H1 (cell line): ENCODE measurements around the gene PIK3CG. TPM values are rescaled to one million over a fixed set of nuclear protein-coding genes. Genes with fewer than 3 reads are reported as not detected.

ENCODE experiments used
- CTCF ChIA-PET: fragments of 300-600 bp; sonication (Branson Sonifier 250); formaldehyde crosslinking; loops from one replicate; lab custom pipeline; 2021; ENCODE audit not compliant: partially characterized antibody; lab: Charles Lee
- POLR2A ChIA-PET: fragments of 300-600 bp; sonication (Branson Sonifier 250); formaldehyde crosslinking; loops from one replicate; lab custom pipeline; 2021; ENCODE audit warnings: inconsistent platforms; ENCODE audit not compliant: partially characterized antibody; lab: Charles Lee
- DNase-seq, 2 experiments: peaks; one replicate each; pipeline versions ENCODE4 v3.0.0 to v3.0.0-alpha.2; 2010 to 2022; ENCODE audit warnings: low spot score in 2 of 2, low read depth in 1 of 2, mixed read lengths in 1 of 2
- FAIRE-seq: peaks from 2 replicates; lab custom pipeline; 2011; peaks lifted over from hg19 to GRCh38; lab: Jason Lieb, UNC
- H2AFZ ChIP-seq: 2 replicates; pipeline ENCODE4 v1.8.1; 2012; ENCODE audit warnings: low read length, inconsistent platforms
- H2AK5ac ChIP-seq: 2 replicates; pipeline ENCODE4 v1.6.1; 2013; ENCODE audit warnings: low read depth, low read length
- H2BK120ac ChIP-seq: replicated peaks from 2 replicates; pipeline ENCODE3; 2013; ENCODE audit warnings: low read depth, low read length, inconsistent platforms
- H2BK12ac ChIP-seq: 2 replicates; pipeline ENCODE4 v1.6.1; 2013; ENCODE audit warnings: low read depth, low read length
- H2BK15ac ChIP-seq: 2 replicates; pipeline ENCODE4 v1.6.1; 2013; ENCODE audit warnings: low read length
- H2BK20ac ChIP-seq: 2 replicates; pipeline ENCODE4 v1.6.1; 2013; ENCODE audit warnings: low read length
- H2BK5ac ChIP-seq: 2 replicates; pipeline ENCODE4 v1.6.1; 2013; ENCODE audit warnings: low read depth, low read length
- H3K14ac ChIP-seq: 2 replicates; pipeline ENCODE4 v1.6.1; 2013; ENCODE audit warnings: inconsistent platforms; ENCODE audit not compliant: insufficient read length
- H3K18ac ChIP-seq: 2 replicates; pipeline ENCODE4 v1.6.1; 2013; ENCODE audit warnings: low read length; ENCODE audit errors: extremely low read depth
- H3K23ac ChIP-seq: 2 replicates; pipeline ENCODE4 v1.6.1; 2013; ENCODE audit warnings: inconsistent platforms; ENCODE audit not compliant: insufficient read length
- H3K23me2 ChIP-seq: 2 replicates; pipeline ENCODE4 v1.6.1; 2013; ENCODE audit warnings: low read depth, low read length
- H3K27ac ChIP-seq: 2 replicates; pipeline ENCODE4 v1.6.1; 2011; ENCODE audit warnings: low read depth, low read length, inconsistent platforms
- H3K27me3 ChIP-seq, 4 experiments: replicated peaks in 1 of 4; 1 replicate in 1 of 4; 2 replicates in 3 of 4; pipeline versions ENCODE4 v1.6.1 to v1.8.1; 2011 to 2013; ENCODE audit warnings: low read length in 3 of 4, mild to moderate bottlenecking in 3 of 4, inconsistent platforms in 2 of 4, mixed read lengths in 2 of 4, moderate library complexity in 1 of 4; ENCODE audit not compliant: control insufficient read depth in 3 of 4, insufficient read depth in 3 of 4; ENCODE audit errors: extremely low read depth in 1 of 4
- H3K36me3 ChIP-seq, 4 experiments: 2 replicates each; pipeline versions ENCODE4 v1.6.1 to v1.8.1; 2011 to 2013; ENCODE audit warnings: mild to moderate bottlenecking in 4 of 4, low read length in 3 of 4, moderate library complexity in 2 of 4, control low read depth in 1 of 4, inconsistent platforms in 1 of 4; ENCODE audit not compliant: insufficient read depth in 4 of 4, control insufficient read depth in 2 of 4
- H3K4ac ChIP-seq: replicated peaks from 2 replicates; pipeline ENCODE3; 2013; ENCODE audit warnings: low read length, low read depth, mixed read lengths, inconsistent platforms; ENCODE audit not compliant: insufficient read length
- H3K4me1 ChIP-seq, 4 experiments: replicated peaks in 1 of 4; 1 replicate in 1 of 4; 2 replicates in 3 of 4; pipeline versions ENCODE4 v1.6.1 to v1.8.1; 2011 to 2013; ENCODE audit warnings: low read length in 3 of 4, inconsistent platforms in 2 of 4, mixed read lengths in 1 of 4; ENCODE audit not compliant: insufficient read depth in 4 of 4, control insufficient read depth in 3 of 4
- H3K4me2 ChIP-seq, 2 experiments: 2 replicates each; pipeline versions ENCODE4 v1.6.1 to v1.8.1; 2011 to 2013; ENCODE audit warnings: low read depth in 2 of 2, low read length in 2 of 2, control low read depth in 1 of 2, inconsistent platforms in 1 of 2, mild to moderate bottlenecking in 1 of 2; ENCODE audit not compliant: insufficient read depth in 1 of 2
- H3K4me3 ChIP-seq, 4 experiments: fragments of 200-600, 300-600 bp in 1 of 4; sonication (generic), shearing (Covaris generic), sonication (Bioruptor Twin) in 1 of 4; 2 replicates each; pipeline versions ENCODE4 v1.5.1 to v1.8.1; 2011 to 2016; ENCODE audit warnings: low read length in 4 of 4, low read depth in 3 of 4, control low read depth in 2 of 4, inconsistent platforms in 2 of 4, mild to moderate bottlenecking in 2 of 4, mixed read lengths in 1 of 4, moderate library complexity in 1 of 4; ENCODE audit not compliant: insufficient read depth in 2 of 4; ENCODE audit errors: extremely low read depth in 1 of 4
- H3K56ac ChIP-seq: replicated peaks from 2 replicates; pipeline ENCODE3; 2013; ENCODE audit warnings: low read depth, mild to moderate bottlenecking, mixed read lengths, low read length, inconsistent platforms; ENCODE audit not compliant: insufficient read length
- H3K79me1 ChIP-seq: 2 replicates; pipeline ENCODE4 v1.6.1; 2013; ENCODE audit warnings: low read depth, low read length, control low read depth
- H3K79me2 ChIP-seq, 2 experiments: 2 replicates each; pipeline versions ENCODE4 v1.6.1 to v1.8.1; 2012 to 2013; ENCODE audit warnings: low read length in 2 of 2, mild to moderate bottlenecking in 2 of 2, inconsistent platforms in 1 of 2; ENCODE audit not compliant: insufficient read depth in 2 of 2, control insufficient read depth in 1 of 2
- H3K9ac ChIP-seq, 4 experiments: replicated peaks in 1 of 4; 1 replicate in 1 of 4; 2 replicates in 3 of 4; pipeline versions ENCODE4 v1.6.1 to v1.8.1; 2011 to 2013; ENCODE audit warnings: low read depth in 3 of 4, low read length in 3 of 4, control low read depth in 2 of 4, mild to moderate bottlenecking in 2 of 4, moderate library complexity in 2 of 4, inconsistent platforms in 1 of 4; ENCODE audit errors: extremely low read depth in 1 of 4
- H3K9me3 ChIP-seq, 2 experiments: 2 replicates each; pipeline versions ENCODE4 v1.6.1 to v1.8.1; 2012 to 2013; ENCODE audit warnings: mild to moderate bottlenecking in 2 of 2, moderate library complexity in 2 of 2, control low read depth in 1 of 2, inconsistent platforms in 1 of 2, low read depth in 1 of 2, low read length in 1 of 2, mixed read lengths in 1 of 2; ENCODE audit not compliant: insufficient read depth in 2 of 2
- H4K20me1 ChIP-seq, 2 experiments: replicated peaks in 1 of 2; 2 replicates each; pipeline versions ENCODE3 to v1.8.1; 2011 to 2013; ENCODE audit warnings: inconsistent platforms in 2 of 2, low read length in 2 of 2, mild to moderate bottlenecking in 1 of 2; ENCODE audit not compliant: insufficient read depth in 2 of 2, control insufficient read depth in 1 of 2
- H4K5ac ChIP-seq: 2 replicates; pipeline ENCODE4 v1.6.1; 2013; ENCODE audit warnings: low read length, low read depth, mixed read lengths, inconsistent platforms; ENCODE audit not compliant: insufficient read length
- H4K8ac ChIP-seq: 2 replicates; pipeline ENCODE4 v1.8.0; 2013; ENCODE audit warnings: mild to moderate bottlenecking, moderate library complexity, low read length, inconsistent platforms; ENCODE audit not compliant: insufficient read depth; ENCODE audit errors: extremely low read depth
- H4K91ac ChIP-seq: replicated peaks from 2 replicates; pipeline ENCODE3; 2013; ENCODE audit warnings: low read length, mixed read lengths, inconsistent platforms; ENCODE audit not compliant: insufficient read length
- BCL11A ChIP-seq, 2 experiments: IDR thresholded peaks; one replicate each; pipeline ENCODE4 v1.6.1; 2011; ENCODE audit warnings: low read depth in 2 of 2, low read length in 2 of 2, mild to moderate bottlenecking in 2 of 2
- CHD1 ChIP-seq: IDR thresholded peaks from 2 replicates; pipeline ENCODE4 v1.6.1; 2012; ENCODE audit warnings: low read depth, low read length, improper control_type of control experiment
- CHD2 ChIP-seq: IDR thresholded peaks from 2 replicates; pipeline ENCODE4 v1.6.1; 2012; ENCODE audit warnings: low read length, improper control_type of control experiment
- CTBP2 ChIP-seq: IDR thresholded peaks from 2 replicates; pipeline ENCODE4 v1.7.0; 2011; ENCODE audit warnings: borderline replicate concordance, mild to moderate bottlenecking, moderate library complexity, mixed read lengths, low read length; ENCODE audit not compliant: insufficient read depth, insufficient read length
- HDAC2 ChIP-seq, 2 experiments: fragments of 300-600 bp in 1 of 2; sonication (generic) in 1 of 2; IDR thresholded peaks; 2 replicates each; pipeline ENCODE4 v1.6.1; 2011 to 2012; ENCODE audit warnings: low read depth in 2 of 2, low read length in 2 of 2, mild to moderate bottlenecking in 2 of 2, moderate library complexity in 2 of 2, borderline replicate concordance in 1 of 2, inconsistent platforms in 1 of 2
- HDAC6 ChIP-seq: IDR thresholded peaks from one replicate; pipeline ENCODE4 v1.7.1; 2012; ENCODE audit warnings: low read depth, mild to moderate bottlenecking, inconsistent platforms, low read length, moderate library complexity
- JUND ChIP-seq: IDR thresholded peaks from 2 replicates; pipeline ENCODE4 v1.6.1; 2011; ENCODE audit warnings: mild to moderate bottlenecking, improper control_type of control experiment, low read length
- SP2 ChIP-seq: IDR thresholded peaks from 2 replicates; pipeline ENCODE4 v1.6.1; 2012; ENCODE audit warnings: mild to moderate bottlenecking, low read length, inconsistent platforms
- SP4 ChIP-seq: IDR thresholded peaks from 2 replicates; pipeline ENCODE4 v1.6.1; 2012; ENCODE audit warnings: low read length, inconsistent platforms
- TAF1 ChIP-seq: IDR thresholded peaks from 2 replicates; pipeline ENCODE4 v1.6.1; 2011; ENCODE audit warnings: mild to moderate bottlenecking, low read depth, low read length
- WGBS, 2 experiments: shearing (Covaris generic) in 1 of 2; methylation state at CpG; one replicate each; pipeline versions ENCODE4 v1.1.6 to v1.1.7; 2013 to 2015; ENCODE audit warnings: low lambda C conversion rate in 2 of 2, mixed read lengths in 2 of 2, inconsistent platforms in 1 of 2, low coverage in 1 of 2, missing lambda C conversion rate in 1 of 2; ENCODE audit not compliant: insufficient replicate concordance in 2 of 2, insufficient coverage in 1 of 2, insufficient read length in 1 of 2; ENCODE audit errors: extremely low coverage in 1 of 2, missing lambda C conversion rate in 1 of 2; 5-methylcytosine and 5-hydroxymethylcytosine counted together
- long read RNA-seq, 2 experiments: library from RNA in 1 of 2; library from capped mRNA in 1 of 2; stranded (forward); transcript quantifications; one replicate each; pipeline ENCODE4 v2.0.0, GENCODE V29; 2021; ENCODE audit warnings: inconsistent platforms in 1 of 2
- polyA minus RNA-seq, 3 experiments: library from RNA; depleted of rRNA, polyadenylated mRNA; stranded (reverse); fragments of >200 nt; gene quantifications; 1 replicate in 2 of 3; 2 replicates in 1 of 3; pipeline ENCODE4 v1.2.3, GENCODE V29; 2011
- polyA plus RNA-seq, 7 experiments: library from polyadenylated mRNA; depleted of rRNA in 3 of 7; stranded (reverse) in 5 of 7; unstranded in 2 of 7; fragments of >200 nt in 5 of 7; fragments of 200-250 nt in 2 of 7; gene quantifications; 1 replicate in 5 of 7; 2 replicates in 1 of 7; 4 replicates in 1 of 7; pipeline versions ENCODE4 v1.2.1 to v1.2.3, GENCODE V29; 2011 to 2013; ENCODE audit warnings: missing spikeins in 2 of 7, mixed read lengths in 2 of 7
- total RNA-seq: library from RNA; stranded (reverse); fragmentation: NEBNext Ultra II Directional; extraction: Animal tissue kit (Norgen Biotek cat#: 25700); gene quantifications from 2 replicates; pipeline ENCODE4 v1.2.1, GENCODE V29; 2021
- TF ChIP-seq, protein P1 (sequence below): IDR thresholded peaks from 2 replicates; pipeline ENCODE4 v1.6.1; 2012; ENCODE audit warnings: inconsistent platforms

The PIK3CG gene
- total RNA-seq (not detected in 2 replicates), polyA plus RNA-seq (2011; rRNA removed) (not detected in 2 replicates), polyA minus RNA-seq (2011; rRNA and poly(A)+ RNA removed) (not detected in 2 replicates)
- not detected for polyA plus RNA-seq (2011; cell fraction: cytosol; rRNA removed)
- not detected for polyA plus RNA-seq (2011; cell fraction: nucleus; rRNA removed)
- polyA plus RNA-seq (2012, experiment 1 of 2): not detected in 4 replicates
- not detected for polyA plus RNA-seq (2012, experiment 2 of 2)
- not detected for polyA plus RNA-seq (2013, experiment 1 of 2)
- not detected for polyA plus RNA-seq (2013, experiment 2 of 2)
- polyA minus RNA-seq (2011; cell fraction: cytosol; rRNA and poly(A)+ RNA removed): not detected
- polyA minus RNA-seq (2011; cell fraction: nucleus; rRNA and poly(A)+ RNA removed): not detected
- long read RNA-seq, experiment 1: 0 reads
- long read RNA-seq, experiment 2: 0 reads

GRCh38 chr7:106865130-106866041 lies at the start of gene PIK3CG:
Gene PIK3CG (plus strand): TSS chr7:106865282. CDS start chr7:106867562, 2,280 bp downstream.
- H4K5ac ChIP-seq: no peak within 1 kb of the TSS
- no peak within 1 kb of the TSS for H2BK120ac ChIP-seq
- H3K4me3 ChIP-seq: no peak within 1 kb of the TSS
- no peak within 1 kb of the TSS for H2AFZ ChIP-seq
- H3K18ac ChIP-seq: no peak within 1 kb of the TSS
- H3K79me1 ChIP-seq: no peaks in the 10 kb centered on the region
- H4K8ac ChIP-seq: no peak within 1 kb of the TSS
- no peaks in the 10 kb centered on the region for H4K20me1 ChIP-seq
- H3K23me2 ChIP-seq: no peaks in the 10 kb centered on the region
- H3K23ac ChIP-seq: no peak within 1 kb of the TSS
- no peak within 1 kb of the TSS for H3K56ac ChIP-seq
- H3K36me3 ChIP-seq: no peaks in the 10 kb centered on the region
- no peak within 1 kb of the TSS for H3K27ac ChIP-seq
- no peaks in the 10 kb centered on the region for H3K79me2 ChIP-seq
- H3K14ac ChIP-seq: no peak within 1 kb of the TSS
- H2BK12ac ChIP-seq: no peak within 1 kb of the TSS
- H3K9ac ChIP-seq: no peak within 1 kb of the TSS
- H3K9me3 ChIP-seq: no peaks in the 10 kb centered on the region; a peak in 1 of 4 replicates
- no peak within 1 kb of the TSS for H3K4me2 ChIP-seq
- H2AK5ac ChIP-seq: no peak within 1 kb of the TSS
- no peak within 1 kb of the TSS for H2BK20ac ChIP-seq
- no peak within 1 kb of the TSS for H3K4ac ChIP-seq
- H3K27me3 ChIP-seq: no peaks in the 10 kb centered on the region
- CTCF ChIA-PET: no interaction called here
- H2BK5ac ChIP-seq: no peak within 1 kb of the TSS
- DNase-seq (no peak), FAIRE-seq (no peak)
- no peaks in the 10 kb centered on the region for H3K4me1 ChIP-seq
- no peak within 1 kb of the TSS for H2BK15ac ChIP-seq
- 87% methylated on average over 13 of the region's 13 CpGs; no CpG with 5 or more reads in 1 of the 2 experiments for WGBS, 2 experiments
- H4K91ac ChIP-seq: no peak within 1 kb of the TSS
- POLR2A ChIA-PET: no interaction called here
- TF ChIP-seq SP2 (no peak), CHD2 (no peak), HDAC6 (no peak), CTBP2 (no peak), TAF1 (no peak), CHD1 (no peak), SP4 (no peak), JUND (no peak), HDAC2 (IDR thresholded peaks at IDR 0.05; ENCODE audit: borderline replicate concordance in 1 of 2, low read depth in 2 of 2, low read length in 2 of 2) (no peak), BCL11A (IDR thresholded peaks at IDR 0.05; ENCODE audit: low read depth in 2 of 2, low read length in 2 of 2) (no peak)
- TF ChIP-seq, protein P1, sequence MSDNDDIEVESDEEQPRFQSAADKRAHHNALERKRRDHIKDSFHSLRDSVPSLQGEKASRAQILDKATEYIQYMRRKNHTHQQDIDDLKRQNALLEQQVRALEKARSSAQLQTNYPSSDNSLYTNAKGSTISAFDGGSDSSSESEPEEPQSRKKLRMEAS: no peak
